Epithelial cell of esophagus (primary cell): ENCODE results near the gene CHRD.
A peak's percentile ranks its signal among the peaks of the same experiment; 100 is the strongest.
"Not testable (repeated sequence)": the region's sequence is repeated elsewhere in the genome, so short reads cannot be mapped to it uniquely, and the experiment has no call there.

ENCODE experiments used
- DNase-seq: peaks from one replicate; pipeline ENCODE4 v3.0.0; 2010; ENCODE audit warnings: low read depth
- H3K4me3 ChIP-seq: 2 replicates; pipeline ENCODE4 v1.5.1; 2011; ENCODE audit warnings: mild to moderate bottlenecking, low read length, control low read depth
- TF ChIP-seq, protein P1 (sequence below): IDR thresholded peaks from 2 replicates; pipeline ENCODE4 v1.5.1; 2011; ENCODE audit warnings: low read depth, mild to moderate bottlenecking, low read length, control low read depth, inconsistent platforms; ENCODE audit not compliant: insufficient read depth; ENCODE audit errors: missing control alignments

CHRD gene

DNA sequence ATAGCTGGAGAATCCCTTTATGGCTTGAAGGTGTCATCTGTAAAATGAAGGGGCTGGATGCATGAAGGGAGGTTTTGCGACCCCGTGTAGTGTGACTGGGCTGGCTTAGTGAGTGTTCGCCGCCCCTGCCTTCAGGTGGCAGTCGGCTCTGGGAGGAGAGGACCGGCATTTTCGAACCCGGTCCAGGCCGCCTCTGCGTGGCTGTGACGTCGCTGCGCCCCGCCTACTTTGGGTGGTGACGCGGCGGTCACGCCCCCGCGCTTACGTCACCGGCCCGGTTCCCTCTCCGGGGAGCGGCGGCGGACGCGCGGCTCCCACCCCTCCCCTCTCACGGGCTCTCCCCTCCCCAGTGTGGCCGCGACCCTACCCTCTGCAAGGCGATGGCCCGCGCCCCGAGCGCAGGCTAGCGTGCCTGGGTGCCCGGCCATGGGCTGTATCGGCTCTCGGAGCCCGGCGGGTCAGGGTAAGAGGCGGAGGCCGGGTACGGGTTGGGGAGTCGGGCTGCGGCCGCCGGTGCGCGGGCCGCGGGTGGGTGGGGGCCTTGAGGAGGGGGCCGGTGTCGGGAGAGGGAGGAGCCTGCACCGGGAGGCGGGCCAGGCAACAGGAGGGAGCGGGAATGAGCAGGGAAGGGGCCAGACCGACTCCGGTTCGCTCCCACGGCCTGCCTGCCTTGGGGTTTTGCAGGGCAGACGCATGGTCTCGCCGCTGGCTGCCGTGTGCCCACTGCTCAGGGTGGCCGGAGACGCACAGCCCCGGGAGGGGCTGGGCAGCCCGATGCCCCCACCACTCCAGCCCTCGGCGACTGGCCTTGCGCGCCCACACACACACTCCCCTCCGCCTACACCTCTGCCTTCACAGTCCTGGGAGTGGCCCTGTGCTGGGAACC lies 44.0 kb upstream of the CHRD start:
- TF ChIP-seq, protein P1, sequence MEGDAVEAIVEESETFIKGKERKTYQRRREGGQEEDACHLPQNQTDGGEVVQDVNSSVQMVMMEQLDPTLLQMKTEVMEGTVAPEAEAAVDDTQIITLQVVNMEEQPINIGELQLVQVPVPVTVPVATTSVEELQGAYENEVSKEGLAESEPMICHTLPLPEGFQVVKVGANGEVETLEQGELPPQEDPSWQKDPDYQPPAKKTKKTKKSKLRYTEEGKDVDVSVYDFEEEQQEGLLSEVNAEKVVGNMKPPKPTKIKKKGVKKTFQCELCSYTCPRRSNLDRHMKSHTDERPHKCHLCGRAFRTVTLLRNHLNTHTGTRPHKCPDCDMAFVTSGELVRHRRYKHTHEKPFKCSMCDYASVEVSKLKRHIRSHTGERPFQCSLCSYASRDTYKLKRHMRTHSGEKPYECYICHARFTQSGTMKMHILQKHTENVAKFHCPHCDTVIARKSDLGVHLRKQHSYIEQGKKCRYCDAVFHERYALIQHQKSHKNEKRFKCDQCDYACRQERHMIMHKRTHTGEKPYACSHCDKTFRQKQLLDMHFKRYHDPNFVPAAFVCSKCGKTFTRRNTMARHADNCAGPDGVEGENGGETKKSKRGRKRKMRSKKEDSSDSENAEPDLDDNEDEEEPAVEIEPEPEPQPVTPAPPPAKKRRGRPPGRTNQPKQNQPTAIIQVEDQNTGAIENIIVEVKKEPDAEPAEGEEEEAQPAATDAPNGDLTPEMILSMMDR: no peak

DNA sequence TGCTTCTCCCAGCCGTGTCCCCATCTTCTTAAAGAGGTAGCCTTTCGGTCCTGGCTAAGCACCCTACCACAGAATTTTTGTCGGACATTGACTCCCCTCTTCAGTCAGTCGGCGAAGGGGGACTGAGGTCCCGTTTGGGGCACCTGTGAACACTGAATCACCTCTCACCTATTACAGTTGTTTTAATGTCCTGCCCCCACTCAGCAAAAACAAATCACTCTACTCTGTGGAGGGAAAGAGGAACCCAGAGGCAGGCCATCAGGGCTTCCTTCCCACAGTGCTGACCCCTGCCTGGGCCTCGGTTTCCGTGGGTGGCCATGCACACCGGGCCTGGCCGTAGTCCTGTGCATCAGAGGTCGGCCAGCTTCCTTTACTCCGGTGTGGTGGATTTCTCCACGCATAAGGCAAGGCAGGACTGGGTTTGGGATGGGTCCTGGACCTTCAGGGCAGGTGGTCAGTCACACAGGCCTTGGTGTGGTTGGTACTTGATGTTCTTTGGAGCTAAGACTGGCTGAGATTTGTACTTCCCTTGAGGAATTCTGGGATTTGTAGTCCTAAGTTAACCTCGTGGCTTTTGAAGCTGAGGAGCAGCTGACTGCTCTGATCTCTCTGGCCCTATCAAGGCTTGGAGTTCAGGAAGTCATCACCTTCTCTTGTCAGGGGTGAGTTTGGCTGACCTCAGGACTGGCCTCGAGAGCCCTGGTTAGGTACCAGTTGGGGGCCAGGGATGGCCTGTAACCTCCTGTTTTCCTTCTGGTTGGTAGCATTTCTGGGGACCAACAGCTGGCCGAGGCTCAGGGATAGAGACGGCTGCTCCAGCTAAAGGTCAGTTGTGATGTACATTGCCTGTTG lies 43.1 kb upstream of the CHRD start:
- TF ChIP-seq, protein P1: no peak
- peak; percentile 52 for DNase-seq

More for the DNA sequence above, 44.0 kb upstream of the CHRD start:
- DNase-seq: peak; percentile 80
- H3K4me3 ChIP-seq: peak overlapping the region; percentile 75

GRCh38 chr3:184337399-184337714 lies 42.5 kb upstream of the CHRD start, which contains the start of gene FAM131A:
Gene FAM131A, plus strand, starts transcription at chr3:184337600. Its CDS starts 31 bp downstream, at chr3:184337631.
- peak within 1 kb of the TSS; percentile 75 for H3K4me3 ChIP-seq
- no peak for DNase-seq
- TF ChIP-seq, protein P1: no peak

More for the DNA sequence above, 43.1 kb upstream of the CHRD start:
- peak overlapping the region; percentile 75 for H3K4me3 ChIP-seq

- TF ChIP-seq, protein P1: no peak
- DNase-seq: no peak
- H3K4me3 ChIP-seq: no peak overlapping the region
Measured at GRCh38 chr3:184337981-184338380, 41.9 kb upstream of the CHRD start.

GRCh38 chr3:184338511-184338945 lies 41.3 kb upstream of the CHRD start:
- DNase-seq: peak; percentile 72
- TF ChIP-seq, protein P1: no peak
- peak overlapping the region; percentile 25 for H3K4me3 ChIP-seq

GRCh38 chr3:184339001-184339400 lies 40.9 kb upstream of the CHRD start:
- TF ChIP-seq, protein P1: no peak
- peak; percentile 43 for DNase-seq
- peak overlapping the region; percentile 25 for H3K4me3 ChIP-seq

DNA sequence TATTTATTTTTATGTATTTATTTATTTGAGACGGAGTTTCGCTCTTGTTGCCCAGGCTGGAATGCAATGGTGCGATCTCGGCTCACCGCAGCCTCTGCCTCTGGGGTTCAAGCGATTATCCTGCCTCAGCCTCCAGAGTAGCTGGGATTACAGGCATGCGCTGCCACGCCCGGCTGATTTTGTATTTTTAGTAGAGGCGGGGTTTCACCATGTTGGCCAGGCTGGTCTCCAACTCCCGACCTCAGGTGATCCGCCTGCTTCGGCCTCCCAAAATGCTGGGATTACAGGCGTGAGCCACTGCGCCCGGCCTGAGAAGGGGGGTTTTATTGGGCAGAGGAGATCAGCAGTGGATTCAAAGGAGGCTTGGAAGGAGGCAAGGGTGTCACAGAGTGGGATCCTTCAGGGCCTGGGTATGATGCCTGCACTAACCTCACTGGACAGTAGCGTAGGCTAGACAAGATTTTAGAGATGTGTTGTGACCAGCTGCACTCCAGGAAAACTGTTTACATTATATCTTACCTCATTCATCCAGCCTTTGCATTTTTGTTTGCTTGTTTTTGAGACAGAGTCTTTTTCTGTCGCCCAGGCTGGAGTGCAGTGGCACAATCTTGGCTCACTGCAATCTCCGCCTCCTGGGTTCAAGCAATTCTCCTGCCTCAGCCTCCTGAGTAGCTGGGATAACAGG lies 40.3 kb upstream of the CHRD start:
- DNase-seq, H3K4me3 ChIP-seq: not testable (repeated sequence)
